Suppressor macrophage treated with lipopolysaccharide for 1 hour (primary cell): ENCODE data around the gene KCNQ1.

ENCODE experiments used
- DNase-seq, 3 donors: peaks; one replicate each; pipeline ENCODE4 v3.0.0-alpha.2; 2020 to 2022

The KCNQ1 gene

DNA sequence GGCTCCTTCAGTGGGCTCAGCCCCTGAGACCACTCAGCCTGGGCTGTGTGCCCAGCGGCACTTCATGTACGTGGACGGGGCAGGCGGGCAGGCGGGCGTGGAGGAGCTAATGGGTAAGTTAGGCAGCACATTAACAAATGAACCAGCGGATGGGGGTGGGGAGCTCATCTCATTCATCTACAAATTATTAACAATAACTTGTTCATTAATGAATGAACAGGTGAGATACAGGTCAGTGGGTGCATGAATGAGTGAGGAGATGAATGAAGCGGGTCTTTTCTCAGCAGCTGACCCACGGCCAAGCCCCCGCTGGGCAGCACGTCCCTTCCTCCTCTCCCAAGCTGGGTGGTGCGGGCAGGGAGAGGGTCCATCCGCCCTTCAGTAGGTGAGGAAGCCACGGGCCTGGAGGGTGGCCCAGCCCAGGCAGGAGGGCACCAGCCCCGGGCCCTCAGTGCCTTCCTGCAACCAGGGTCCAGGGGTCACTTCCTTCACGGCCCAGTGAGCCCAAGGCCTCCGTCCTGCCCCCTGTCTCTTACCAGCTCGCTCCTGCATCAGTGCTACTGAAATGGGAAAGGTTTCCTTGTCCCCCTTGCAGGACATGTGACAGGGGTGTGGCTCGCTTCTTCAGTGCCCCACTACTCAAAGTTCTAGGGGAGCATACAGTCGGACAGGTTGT, 315.5 kb downstream of the KCNQ1 start:
- no peak for DNase-seq

DNA sequence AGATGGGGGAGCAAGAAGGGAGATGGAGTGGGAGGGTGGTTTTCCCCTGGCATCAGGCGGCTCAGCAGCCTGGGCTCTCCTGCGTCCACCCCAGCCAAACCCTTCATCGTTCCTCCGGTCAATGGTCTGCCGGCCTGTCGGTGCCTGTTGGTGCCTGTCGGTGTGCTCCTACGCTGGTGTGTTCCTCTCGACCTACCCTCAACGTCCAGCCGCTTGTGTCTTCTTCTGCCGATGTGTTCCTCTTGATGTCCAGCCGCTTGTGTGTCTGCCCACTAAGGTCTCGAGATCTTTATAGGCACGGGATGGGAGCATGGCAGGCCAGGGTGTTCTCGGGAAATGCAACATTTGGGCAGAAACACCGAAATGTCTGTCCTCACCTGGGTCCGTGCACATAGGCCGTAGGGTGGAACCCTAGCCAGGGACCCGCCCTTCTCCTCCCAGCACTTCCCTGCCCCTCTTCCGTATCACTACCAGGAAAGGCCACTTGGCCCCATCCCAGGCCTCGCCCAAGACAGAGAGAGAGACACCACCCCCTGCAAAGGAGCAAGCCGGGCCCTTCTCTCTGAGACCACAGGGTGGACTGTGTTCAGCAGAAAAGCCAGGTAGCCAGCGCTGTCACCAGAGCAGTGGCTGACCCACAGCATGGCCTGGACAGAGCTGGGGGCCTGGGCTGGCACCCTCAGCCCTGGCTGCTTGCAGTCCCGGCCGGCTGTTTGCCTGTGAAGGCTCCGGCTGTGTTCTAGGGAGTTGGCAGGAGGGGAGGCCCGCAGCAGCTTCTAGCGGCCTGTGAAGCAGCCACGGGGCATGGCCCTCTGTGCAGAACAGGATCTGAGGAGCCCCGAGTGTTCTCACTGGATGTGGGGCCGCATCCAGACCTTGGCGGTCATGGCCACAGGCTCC, 316.6 kb downstream of the KCNQ1 start:
- DNase-seq, result no peak

DNA sequence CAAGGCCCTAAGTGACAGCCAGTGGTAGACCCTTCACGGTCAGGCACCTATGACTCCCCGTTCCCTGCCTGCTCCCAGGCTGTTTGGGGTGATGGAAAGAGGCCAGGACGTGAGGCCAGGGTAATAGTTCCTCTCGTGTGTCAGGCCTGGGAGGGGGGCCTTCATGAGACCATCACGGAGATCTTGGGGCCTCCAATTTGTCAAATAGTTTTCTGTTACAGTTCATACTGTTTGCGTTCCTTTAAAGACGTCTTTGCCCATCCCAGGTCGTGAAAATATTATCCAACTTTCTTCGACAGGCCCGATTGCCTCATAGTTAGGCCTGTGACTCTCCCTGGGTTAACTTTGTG, 317.2 kb downstream of the KCNQ1 start:
- no peak for DNase-seq

DNA sequence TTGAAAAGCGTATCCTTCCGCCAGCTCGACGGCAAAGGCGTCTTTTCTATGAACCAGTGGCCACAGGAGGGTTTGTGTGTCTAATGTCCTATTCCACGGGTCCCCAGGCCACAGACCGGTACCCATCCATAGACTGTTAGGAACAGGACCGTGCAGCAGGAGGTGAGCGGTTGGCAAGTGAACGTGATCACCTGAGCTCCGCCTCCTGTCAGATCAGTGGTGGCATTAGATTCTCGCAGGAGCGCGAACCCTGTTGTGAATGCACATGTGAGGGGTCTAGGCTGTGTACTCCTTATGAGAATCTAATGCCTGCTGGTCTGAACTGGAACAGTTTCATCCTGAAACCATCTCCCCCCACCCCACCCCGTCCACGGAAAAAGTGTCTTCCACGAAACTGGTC, 317.6 kb downstream of the KCNQ1 start:
- DNase-seq, result no peak

DNA sequence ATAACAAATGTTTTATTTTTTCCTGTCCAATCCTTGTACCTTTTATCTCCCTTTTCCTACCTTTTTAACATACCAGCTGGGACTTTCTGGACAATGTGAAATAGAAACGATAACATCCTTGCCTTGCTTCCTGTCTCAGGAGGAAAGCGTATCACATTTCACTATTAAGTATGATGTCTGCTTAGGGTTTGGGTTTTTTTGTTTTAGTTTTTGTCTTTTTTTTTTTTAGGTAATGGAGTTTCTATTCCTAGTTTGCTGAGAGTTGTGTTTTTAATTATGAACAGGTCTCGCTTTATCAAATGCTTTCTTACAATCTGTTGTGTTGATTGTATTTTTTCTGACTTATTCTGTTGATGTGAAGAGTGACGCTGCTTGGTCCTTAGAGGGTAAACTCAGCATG, 319.2 kb downstream of the KCNQ1 start:
- DNase-seq, result no peak

DNA sequence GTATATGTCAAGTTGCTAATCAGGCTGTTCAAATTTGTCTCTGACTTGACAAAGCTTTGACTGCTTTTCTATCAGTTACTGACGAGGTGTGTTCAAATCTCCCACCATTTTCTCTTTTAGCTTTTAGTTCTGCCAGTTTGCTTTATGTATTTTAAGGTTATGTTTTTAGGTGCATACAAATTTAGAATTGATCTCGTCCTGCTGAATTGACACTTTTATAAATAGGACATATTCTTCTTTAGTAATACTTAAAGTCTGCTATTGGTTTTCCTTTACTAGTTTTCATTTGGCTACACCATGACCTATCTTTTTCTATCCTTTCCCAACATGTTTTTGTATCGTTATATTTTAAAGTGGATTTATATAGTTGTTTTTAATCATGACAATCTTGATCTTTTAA, 320.7 kb downstream of the KCNQ1 start:
- DNase-seq, result no peak

DNA sequence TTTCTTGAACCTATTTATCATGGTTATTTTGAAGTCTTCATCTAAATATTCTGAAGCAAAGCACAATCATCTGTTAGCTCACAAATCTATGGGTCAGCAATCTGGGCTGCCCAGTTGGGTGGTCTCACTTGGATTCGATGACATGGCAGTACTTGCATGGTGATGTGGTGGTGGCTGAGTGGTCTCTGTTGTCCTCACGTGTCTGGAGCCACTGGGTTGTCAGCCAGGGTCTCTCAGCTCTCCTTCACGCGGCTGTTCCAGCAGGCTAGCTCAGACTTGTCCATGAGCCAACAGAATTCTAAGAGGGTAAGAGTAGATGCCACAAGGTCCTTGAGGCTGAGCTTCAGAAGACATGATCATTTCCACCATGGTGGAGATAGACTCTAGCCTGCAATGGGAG, 321.4 kb downstream of the KCNQ1 start:
- DNase-seq, result no peak

DNA sequence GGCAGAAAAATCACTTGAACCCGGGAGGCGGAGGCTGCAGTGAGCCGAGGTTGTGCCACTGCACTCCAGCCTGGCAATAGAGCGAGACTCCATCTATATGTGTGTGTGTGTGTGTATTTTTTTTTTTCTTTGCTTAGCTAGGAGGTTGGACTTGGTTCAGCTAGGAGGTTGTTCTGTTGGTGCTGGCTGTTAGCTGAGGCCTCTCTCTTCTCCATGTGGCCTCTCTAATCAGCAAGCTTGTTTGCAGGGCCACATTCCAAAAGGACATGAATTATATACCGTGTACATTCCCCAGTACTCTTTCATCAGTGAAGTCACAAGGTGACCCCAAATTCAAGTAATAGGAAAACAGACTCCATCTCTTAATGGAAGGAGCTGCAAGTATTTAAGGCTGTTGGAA, 322.3 kb downstream of the KCNQ1 start:
- no peak for DNase-seq

DNA sequence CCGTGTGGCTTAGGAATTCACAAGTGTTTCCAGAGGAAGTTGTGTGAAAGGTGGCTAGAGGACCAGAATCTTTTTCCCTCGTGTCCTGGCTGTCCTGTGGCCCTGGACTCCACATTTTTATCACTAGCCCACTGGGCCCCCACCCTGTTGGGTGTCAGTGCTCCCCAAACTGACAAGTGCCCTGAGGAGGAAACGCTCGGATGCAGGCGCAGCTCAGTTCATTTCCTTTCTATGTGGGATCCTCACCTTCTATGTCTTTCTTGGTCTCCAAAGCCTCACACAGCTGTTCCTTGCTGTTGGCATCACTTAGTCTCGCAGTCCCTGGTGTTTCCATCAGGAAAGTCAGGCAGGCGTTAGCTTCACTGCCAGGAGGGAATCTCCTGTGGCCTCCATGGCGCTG, 323.0 kb downstream of the KCNQ1 start:
- no peak for DNase-seq

DNA sequence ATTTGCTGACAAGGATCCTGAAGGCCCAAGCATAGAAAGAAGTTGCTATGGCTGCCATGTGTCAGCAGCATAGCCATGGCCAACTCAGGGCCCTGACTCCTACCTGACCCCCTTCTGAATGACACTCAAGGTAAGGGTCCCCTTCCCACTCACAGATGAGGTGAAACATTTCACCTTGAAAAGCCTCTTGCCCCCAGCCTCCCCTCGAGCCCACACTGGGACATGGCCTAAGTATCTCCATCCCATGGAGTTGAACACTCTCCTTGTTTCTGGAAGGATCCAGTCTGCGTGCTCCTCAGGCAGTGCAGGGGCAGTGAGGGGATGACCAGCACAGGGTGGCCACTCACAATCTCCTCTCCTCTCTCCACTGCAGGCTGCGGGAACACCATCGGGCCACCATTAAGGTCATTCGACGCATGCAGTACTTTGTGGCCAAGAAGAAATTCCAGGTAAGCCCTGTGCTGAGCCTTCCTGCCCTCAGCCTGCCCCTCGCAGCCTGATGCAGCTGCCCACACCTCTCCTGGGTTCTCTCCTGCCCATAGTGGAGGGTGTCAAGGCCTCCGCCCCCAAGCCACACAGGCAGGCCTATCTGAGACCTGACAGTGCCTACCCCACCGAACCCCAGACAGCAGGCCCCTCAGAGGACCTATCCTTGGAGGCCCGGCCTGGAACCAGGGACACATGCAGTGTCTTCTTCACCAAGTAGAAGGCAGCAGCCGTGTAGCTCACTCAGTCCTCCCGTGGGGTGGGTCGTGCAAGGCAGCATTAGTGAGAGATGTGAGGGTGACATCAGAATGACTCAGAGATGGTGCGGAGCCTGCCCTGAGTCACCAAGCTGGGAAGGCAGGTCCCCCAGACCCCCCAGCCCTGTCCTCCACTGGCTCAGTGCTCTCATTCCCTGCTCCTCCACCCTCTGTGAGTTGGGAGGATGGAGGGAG, 323.9 kb downstream of the KCNQ1 start:
- DNase-seq, result peak; percentile 32 to 47 (median 43)

DNA sequence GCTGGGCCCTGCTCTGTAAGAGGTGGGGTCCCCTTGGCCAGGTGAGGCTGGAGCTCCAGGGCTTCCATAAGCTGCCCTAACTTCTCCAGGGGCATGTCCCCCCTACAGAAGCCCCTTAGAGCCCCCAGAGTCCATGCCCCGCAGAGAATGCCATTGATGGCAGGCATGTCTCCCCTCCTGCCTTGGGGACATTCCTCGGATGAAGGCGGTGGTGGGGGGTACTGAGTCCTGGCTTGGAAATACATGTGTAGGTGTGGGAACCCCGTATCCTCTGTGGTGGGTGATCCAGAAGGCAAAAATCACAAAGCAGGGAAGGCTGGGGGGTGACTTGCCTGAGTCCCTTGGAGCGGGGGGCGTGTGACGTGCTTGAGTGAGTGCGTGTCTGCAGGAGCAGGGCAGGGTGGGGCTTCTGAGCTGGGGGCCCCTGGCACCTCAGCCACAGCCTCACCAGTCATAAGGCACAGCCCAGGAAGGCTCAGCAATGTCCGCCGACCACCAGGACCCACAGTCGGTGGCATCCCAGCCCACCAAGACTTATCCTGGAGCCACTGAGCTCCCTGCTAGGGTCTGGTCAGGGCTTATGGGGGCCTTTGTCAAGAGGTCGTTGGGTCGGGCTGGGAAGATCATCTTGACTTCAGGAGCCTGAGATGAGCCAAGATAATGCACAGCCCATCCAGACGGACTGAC, 324.7 kb downstream of the KCNQ1 start:
- DNase-seq, result no peak

DNA sequence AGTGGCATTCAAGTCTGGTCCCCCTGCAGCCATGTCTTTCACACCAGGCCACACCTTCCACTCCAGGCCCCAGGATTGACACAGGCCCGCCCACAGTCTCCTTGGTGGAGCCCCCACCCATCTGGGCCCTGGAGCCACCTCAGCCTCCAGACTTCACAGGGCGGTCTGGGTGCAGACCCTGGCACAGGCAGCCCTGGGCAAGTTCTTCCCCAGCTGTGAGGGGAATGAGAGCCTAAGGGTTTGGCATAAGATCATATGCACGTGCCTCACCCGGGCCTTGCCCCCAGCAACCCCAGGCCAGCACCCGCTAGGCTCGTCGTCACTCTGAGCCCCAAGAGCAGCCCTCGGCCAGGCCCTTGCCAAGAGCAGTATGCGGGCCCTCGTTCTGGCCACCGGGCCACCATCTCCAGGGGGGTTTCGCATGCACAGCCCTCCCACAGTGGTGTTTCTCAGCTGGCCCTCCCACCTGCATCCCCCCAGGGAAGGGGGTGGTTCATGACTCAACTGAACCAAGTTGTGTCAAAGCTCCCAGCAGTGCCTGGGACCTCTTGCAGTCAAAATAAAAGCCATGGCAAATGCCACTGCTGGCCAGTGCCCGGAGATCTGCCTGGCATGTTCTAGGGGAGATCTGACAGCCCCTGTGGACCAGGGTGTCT, 325.4 kb downstream of the KCNQ1 start:
- no peak for DNase-seq

DNA sequence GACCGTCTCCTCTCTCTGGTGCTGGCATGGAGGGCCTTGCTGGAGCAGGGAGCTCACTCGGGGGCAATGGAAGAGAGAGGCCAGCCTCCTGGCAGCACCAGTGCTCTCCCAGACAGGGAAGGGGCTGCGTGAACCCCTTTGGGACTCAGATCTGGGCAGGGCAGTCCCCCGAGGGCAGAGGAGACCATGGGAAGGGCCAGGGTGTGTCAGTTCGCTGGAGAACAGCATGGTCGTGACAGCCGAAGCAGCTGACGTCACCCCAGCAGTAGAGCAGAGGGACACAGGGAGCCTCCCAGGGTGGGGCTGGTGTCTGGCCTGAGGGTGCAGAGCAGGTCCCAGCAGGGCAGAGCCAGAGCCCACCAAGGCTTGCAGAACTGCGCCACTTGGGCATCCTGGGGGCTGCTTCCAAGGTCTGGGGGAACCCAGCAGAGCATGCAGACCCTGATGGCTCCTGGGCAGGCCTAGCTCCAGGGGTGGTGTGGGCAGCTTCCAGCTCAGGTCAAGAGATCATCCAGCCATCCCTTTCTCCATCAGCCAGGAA, 326.0 kb downstream of the KCNQ1 start:
- no peak for DNase-seq

DNA sequence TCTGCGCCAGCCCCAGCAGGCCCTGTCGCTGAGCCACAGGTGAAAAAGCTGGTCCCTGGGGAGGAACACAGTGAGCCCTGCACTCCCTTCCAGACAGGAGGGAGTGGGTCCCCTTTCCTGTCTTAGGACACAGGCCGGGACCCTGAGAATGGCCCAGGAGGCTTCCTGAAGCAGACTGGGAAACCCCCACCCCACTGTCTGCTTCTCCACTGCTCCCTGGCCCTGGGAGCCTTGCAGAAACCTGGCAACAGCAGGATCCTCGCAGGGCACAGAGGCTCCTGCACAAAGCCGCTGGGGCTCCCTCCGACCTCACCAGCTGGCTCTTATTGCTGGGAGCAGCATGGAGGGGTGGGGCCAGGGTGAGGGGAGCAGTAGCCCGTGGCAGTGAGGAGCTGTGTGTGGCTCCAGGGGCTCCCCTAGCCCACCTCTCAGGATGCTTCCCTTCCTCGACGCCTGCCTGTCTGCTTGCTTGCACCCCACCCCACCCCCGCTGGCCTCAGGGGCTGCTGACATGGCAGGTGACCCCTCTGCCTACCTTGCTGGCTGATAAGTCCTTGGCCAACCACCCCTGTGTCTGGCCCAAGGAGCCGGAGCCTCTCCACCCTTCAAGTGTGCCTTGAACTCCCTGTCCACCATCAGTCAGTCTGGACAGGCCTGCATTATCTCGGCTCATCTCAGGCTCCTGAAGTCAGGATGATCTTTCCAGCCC, 327.1 kb downstream of the KCNQ1 start:
- DNase-seq, result no peak

DNA sequence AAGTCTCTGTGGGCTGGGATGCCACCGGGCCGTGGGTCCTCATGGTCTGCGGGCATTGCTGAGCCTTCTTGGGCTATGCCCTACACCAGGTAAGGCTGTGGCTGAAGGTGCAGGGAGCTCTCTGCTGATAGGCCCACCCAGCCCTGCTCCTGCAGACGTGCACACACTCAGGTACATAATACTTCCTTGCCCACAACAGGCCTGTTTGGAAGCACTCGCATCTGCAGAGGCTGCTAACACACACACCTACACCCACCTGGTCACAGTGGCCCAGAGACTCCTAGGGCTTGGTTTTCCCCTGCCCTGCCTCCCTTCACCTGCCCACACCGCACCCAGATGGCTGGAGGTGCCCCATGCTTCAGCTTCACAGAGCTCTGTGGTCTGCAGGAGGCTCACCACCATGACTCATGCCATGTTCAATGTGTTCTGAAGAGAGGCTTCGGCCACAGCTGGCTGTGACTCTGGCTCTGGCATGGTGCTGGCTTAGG, 327.8 kb downstream of the KCNQ1 start:
- DNase-seq, result no peak

DNA sequence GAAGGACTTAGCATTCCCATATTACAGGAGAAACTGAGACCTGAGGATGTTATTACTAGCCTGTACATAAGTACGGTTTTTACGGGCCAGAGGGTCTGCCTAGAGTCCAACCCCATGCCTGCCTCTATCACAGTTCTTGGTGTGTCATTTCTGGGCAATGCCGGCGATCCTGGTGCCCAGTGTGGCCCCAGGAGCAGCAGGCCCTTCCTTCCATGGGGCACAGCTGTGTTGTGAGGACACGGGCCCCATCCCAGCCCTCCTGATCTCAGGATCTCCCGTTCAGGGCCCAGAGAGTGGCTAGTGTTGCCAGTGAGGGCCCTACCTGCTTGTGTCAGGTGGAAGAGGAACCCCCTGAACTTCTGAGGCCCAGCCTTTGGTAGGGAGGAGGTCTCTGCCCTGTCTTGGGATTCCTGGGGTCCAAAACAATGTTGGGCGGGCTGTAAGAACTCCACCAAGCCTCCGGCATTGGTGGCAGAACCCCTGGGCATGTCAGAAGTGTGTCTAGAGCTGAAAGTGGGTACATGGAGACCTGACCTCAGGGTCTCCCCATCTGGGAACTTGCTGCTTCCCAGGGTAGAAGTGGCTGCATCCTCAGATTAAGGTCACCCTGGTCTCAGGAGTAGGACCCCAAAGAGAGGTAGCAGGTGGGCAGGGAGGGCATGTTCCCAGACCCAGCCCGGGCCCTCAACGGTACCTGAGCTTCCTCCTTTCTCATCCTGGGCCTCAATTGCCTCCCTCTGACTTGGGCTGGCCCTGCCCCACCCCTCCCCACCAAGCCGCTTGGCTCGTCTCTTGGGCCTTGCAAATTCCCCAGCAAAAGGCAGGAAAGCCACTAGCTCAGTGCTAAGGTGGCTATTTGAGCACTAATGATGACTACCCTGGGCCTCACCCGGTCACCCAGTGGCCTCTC, 329.6 kb downstream of the KCNQ1 start:
- no peak for DNase-seq

DNA sequence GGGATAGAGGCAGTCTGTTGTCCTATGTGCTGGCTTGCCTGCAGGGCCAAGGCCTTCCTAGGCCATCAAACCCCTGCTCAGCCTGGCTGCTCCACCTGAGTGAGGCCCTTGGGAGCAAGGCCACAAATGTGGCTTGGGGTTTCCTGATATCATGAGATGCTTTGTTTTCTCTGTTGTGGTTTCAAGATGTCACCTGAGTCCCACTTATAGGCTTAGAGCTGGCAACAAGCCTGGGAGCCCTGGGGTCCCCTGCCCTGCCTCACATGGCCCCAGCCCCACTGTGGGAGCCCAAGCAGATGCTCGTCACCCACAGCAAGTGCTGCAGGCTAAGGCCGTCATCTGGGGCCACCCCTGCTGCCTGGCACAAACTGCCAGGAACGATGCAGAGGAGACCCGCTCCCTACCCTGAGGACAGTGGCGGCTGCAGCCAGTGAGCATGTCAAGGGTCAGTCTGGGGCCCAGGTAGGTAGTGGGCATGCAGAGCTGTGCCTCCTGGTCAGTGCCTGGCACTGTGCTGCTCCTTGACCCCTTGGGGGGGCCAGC, 330.3 kb downstream of the KCNQ1 start:
- DNase-seq, result no peak

DNA sequence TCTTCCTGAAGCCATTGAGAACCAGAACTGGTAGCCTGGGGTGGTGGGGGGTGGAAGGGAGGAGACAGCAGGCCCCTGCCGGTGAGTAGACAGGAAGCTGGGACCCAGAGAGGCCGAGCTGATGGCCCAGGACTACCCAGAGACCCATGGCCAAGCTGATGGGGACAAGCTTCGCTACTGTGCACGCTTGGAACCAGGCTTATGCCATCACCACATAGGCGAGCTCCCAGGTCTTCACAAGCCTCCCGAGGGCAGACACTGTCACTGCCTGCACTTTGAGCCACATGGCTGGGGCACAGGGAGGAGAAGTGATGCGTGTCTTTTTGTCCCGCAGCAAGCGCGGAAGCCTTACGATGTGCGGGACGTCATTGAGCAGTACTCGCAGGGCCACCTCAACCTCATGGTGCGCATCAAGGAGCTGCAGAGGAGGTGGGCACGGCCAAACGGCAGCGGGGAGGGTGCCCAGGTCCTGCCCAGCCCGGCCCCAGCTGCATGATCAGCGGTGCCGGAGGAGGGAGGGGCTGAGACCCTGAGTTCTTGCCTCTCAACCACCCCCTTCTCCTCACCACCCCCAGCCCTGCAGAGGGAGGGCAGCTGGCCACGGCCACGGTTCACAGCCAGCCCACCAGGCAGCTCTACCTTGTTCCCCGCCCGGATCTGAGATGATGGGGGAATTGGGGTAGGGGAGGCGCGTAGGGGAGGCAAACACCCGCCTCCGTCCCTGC, 331.0 kb downstream of the KCNQ1 start:
- no peak for DNase-seq
